MCF 10A (cell line): ENCODE data around the gene UBE2V1. TPM values are rescaled to one million over a fixed set of nuclear protein-coding genes. Genes with fewer than 3 reads are reported as not detected.

Experiments used
- BruUV-seq: library from RNA; stranded (reverse); fragments of 400-500 nt; replicated peaks from 2 replicates; lab custom pipeline; 2021; lab: Mats Ljungman, UMichigan
- CTCF ChIA-PET: fragments of 300-600 bp; sonication (Branson Sonifier 250); formaldehyde crosslinking; extraction: SDS; loops from one replicate; lab custom pipeline; 2021; ENCODE audit warnings: antibody characterized with exemption, inconsistent platforms; lab: Yijun Ruan, JAX
- POLR2A ChIA-PET: fragments of 300-600, 350-650 bp; sonication (Branson Sonifier 250); formaldehyde crosslinking; extraction: SDS; loops from one replicate; lab custom pipeline; 2020; ENCODE audit warnings: antibody characterized with exemption, inconsistent platforms; lab: Yijun Ruan, JAX
- DNase-seq: peaks from one replicate; pipeline ENCODE4 v3.0.0-alpha.2; 2018; ENCODE audit not compliant: unreplicated experiment
- H3K27ac Mint-ChIP-seq: one replicate; pipeline ENCODE4 v1.8.0; 2022; ENCODE audit warnings: mild to moderate bottlenecking, low read depth, mixed read lengths; ENCODE audit not compliant: unreplicated experiment
- H3K27me3 Mint-ChIP-seq: one replicate; pipeline ENCODE4 v1.8.0; 2022; ENCODE audit warnings: mixed read lengths; ENCODE audit not compliant: insufficient read depth, unreplicated experiment
- H3K36me3 Mint-ChIP-seq: one replicate; pipeline ENCODE4 v1.8.0; 2022; ENCODE audit warnings: mild to moderate bottlenecking, moderate library complexity, mixed read lengths; ENCODE audit not compliant: insufficient read depth, unreplicated experiment
- H3K4me1 Mint-ChIP-seq: one replicate; pipeline ENCODE4 v1.8.0; 2022; ENCODE audit warnings: mixed read lengths; ENCODE audit not compliant: insufficient read depth, unreplicated experiment
- H3K4me3 Mint-ChIP-seq: one replicate; pipeline ENCODE4 v1.8.0; 2022; ENCODE audit warnings: mild to moderate bottlenecking, moderate library complexity, mixed read lengths; ENCODE audit not compliant: unreplicated experiment
- H3K9me3 Mint-ChIP-seq: one replicate; pipeline ENCODE4 v1.8.0; 2022; ENCODE audit warnings: mixed read lengths; ENCODE audit not compliant: unreplicated experiment
- intact Hi-C: fragments of 100-400 bp; cut with micrococcal nuclease; formaldehyde crosslinking; loops from 2 replicates; pipeline ENCODE4 v1.14.1; 2022
- total RNA-seq: library from RNA; stranded (reverse); gene quantifications from 2 replicates; pipeline ENCODE4 v1.2.3, GENCODE V29; 2022
- TF ChIP-seq, protein P1 (sequence below): fragments of 200-600 bp; IDR thresholded peaks from one replicate; pipeline ENCODE4 v1.8.0; 2022; ENCODE audit warnings: antibody characterized with exemption, mild to moderate bottlenecking; ENCODE audit not compliant: unreplicated experiment

The UBE2V1 gene
- total RNA-seq, 1 experiment from 2014 or later: 99.5 TPM

DNA sequence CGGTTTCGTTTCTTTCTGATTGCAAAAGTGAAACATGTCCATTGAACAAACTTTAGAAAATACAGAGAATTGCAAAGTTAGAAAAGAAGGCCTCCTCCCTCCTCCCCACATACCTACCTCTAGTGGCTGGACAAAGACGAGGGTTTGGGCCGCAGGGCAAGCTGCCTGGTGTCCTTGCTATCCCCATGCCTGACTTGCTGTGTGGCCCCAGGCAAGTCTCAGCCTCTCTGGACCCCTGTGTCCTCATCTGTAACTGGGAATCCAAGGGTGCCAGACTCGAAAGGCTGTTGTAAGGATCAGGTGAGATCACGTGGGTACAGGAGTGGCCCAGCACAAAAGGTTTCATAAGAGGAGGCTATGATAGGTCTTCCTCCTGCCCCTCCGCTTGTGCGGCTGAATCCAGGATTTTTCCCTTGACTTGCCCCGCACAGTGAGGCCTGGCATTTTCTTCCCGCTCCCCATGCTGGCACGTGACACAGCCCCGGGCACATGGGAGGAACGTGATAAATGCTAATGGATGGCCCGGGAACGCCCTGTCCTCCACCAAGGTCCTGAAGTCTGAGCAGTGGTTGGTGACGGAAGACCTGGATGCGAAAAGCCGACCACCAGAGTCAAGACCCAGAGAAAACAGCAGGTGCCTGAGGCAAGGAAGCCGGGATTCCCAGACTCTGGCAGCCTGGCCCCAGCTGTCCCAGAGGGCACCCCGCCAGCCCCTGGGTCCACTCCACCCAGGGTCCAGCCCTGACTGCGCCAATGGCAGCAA is 55.8 kb downstream of the UBE2V1 start:
- H3K4me1 Mint-ChIP-seq: no peaks in the 10 kb centered on the region
- no TSS peak for BruUV-seq
- no peaks in the 10 kb centered on the region for H3K27me3 Mint-ChIP-seq
- TF ChIP-seq, protein P1, sequence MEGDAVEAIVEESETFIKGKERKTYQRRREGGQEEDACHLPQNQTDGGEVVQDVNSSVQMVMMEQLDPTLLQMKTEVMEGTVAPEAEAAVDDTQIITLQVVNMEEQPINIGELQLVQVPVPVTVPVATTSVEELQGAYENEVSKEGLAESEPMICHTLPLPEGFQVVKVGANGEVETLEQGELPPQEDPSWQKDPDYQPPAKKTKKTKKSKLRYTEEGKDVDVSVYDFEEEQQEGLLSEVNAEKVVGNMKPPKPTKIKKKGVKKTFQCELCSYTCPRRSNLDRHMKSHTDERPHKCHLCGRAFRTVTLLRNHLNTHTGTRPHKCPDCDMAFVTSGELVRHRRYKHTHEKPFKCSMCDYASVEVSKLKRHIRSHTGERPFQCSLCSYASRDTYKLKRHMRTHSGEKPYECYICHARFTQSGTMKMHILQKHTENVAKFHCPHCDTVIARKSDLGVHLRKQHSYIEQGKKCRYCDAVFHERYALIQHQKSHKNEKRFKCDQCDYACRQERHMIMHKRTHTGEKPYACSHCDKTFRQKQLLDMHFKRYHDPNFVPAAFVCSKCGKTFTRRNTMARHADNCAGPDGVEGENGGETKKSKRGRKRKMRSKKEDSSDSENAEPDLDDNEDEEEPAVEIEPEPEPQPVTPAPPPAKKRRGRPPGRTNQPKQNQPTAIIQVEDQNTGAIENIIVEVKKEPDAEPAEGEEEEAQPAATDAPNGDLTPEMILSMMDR: no peak
- DNase-seq: no peak
- no peak overlapping the region for H3K27ac Mint-ChIP-seq
- H3K4me3 Mint-ChIP-seq: no peak overlapping the region
- H3K36me3 Mint-ChIP-seq: no peaks in the 10 kb centered on the region
- intact Hi-C loops: no loop called here
- CTCF ChIA-PET: interaction anchor here (1.2 to 1.5 kb wide), 2 partner anchors 11 to 14 kb away, joined by 5 read pairs; no protein-coding TSS in a partner anchor
- POLR2A ChIA-PET: no interaction called here
- no peaks in the 10 kb centered on the region for H3K9me3 Mint-ChIP-seq

DNA sequence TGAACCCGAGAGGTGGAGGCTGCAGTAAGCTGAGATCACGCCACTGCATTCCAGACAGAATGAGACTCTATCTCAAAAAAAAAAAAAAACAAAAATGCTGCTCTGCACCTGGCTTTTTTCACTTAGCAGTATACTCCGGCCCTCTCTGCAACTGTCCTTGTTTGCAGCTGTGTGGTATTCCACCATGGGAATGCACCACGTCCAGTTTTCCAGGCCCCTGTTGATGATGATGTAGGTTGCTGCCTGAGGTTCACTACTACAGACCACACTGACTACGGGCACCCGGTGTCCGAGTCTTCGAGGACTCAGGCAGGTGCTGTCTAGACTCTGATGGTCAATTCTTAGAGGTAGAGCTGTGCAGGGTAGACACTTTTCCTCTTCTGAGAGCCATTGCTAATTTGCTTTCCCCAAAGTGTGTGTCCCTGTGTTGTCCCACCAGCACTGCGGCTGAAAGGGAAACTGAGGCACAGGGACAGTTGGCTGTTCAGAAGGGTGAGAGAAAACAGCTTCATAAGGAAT is 56.5 kb downstream of the UBE2V1 start:
- Mint-ChIP-seq H3K4me3 (no peak overlapping the region), H3K27ac (no peak overlapping the region), H3K4me1 (no peaks in the 10 kb centered on the region), H3K27me3 (no peaks in the 10 kb centered on the region), H3K36me3 (no peaks in the 10 kb centered on the region), H3K9me3 (no peaks in the 10 kb centered on the region)
- ChIA-PET CTCF (interaction anchor here (0.7 to 1.5 kb wide), 3 partner anchors 10 to 41 kb away, joined by 4 to 5 read pairs (median 5); no protein-coding TSS in a partner anchor), POLR2A (no interaction called here)
- no TSS peak for BruUV-seq
- DNase-seq: no peak
- TF ChIP-seq, protein P1: no peak
- intact Hi-C loops: no loop called here

DNA sequence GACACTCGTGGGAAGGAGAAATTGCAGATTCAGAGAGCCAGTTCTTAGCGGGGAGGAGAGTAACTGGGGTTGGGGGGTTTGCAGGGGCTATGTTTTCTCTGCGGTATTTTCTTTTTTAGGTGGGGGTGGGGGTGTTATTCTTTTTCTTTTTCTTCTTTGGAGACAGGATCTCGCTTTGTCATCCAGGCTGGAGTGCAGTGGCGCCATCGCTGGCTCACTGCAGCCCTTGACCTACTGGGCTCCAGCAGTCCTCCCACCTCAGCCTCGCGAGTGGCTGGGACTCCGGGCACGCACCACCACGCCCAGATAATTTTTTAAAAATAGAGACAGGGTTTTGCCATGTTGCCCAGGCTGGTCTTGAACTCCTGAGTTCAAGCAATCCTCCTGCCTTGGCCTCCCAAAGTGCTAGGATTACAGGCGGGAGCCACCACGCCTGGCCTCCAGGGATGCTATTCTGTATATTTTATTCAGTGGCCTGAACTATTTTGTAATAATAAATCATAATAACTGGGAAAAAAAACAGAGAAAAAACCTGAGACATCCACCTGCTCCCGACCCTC is 57.3 kb downstream of the UBE2V1 start:
- intact Hi-C loops: no loop called here
- Mint-ChIP-seq H3K9me3 (no peaks in the 10 kb centered on the region), H3K4me3 (no peak overlapping the region), H3K36me3 (no peaks in the 10 kb centered on the region), H3K27me3 (no peaks in the 10 kb centered on the region), H3K27ac (no peak overlapping the region), H3K4me1 (no peaks in the 10 kb centered on the region)
- TF ChIP-seq, protein P1: no peak
- no TSS peak for BruUV-seq
- ChIA-PET CTCF (interaction anchor here (0.7 to 1.5 kb wide), 3 partner anchors 9 to 42 kb away, joined by 4 to 5 read pairs (median 5); no protein-coding TSS in a partner anchor), POLR2A (interaction anchor here (1.7 kb wide), 1 partner anchor 22 kb away, joined by 5 read pairs; no protein-coding TSS in a partner anchor)
- DNase-seq: no peak
